Lower leg skin (tissue), 4 donors: ENCODE measurements around the gene PRSS22. TPM values are rescaled to one million over a fixed set of nuclear protein-coding genes. Genes with fewer than 3 reads are reported as not detected.

Experiments
- DNase-seq, 2 donors: peaks; one replicate each; pipeline ENCODE4 v3.0.0-alpha.2; 2019; ENCODE audit warnings: low spot score in 2 of 2
- H3K4me3 ChIP-seq: fragments of 200-600 bp; sonication (generic); 2 replicates; pipeline ENCODE4 v1.5.1; 2017; ENCODE audit warnings: mild to moderate bottlenecking, low read depth; ENCODE audit not compliant: poor library complexity, severe bottlenecking
- POLR2A ChIP-seq, 2 donors: fragments of 450-650 bp; IDR thresholded peaks; one replicate each; pipeline ENCODE4 v1.6.1; 2016 to 2017; ENCODE audit warnings: antibody characterized with exemption in 2 of 2, mild to moderate bottlenecking in 1 of 2, moderate library complexity in 1 of 2
- WGBS, 2 donors: methylation state at CpG; one replicate each; pipeline ENCODE4 v1.1.5; 2018; 5-methylcytosine and 5-hydroxymethylcytosine counted together
- intact Hi-C: fragments of 100-400 bp; cut with DNase I; formaldehyde crosslinking; loops from one replicate; pipeline ENCODE4 v1.15.0; 2023; ENCODE audit warnings: low total_unique reads
- total RNA-seq, 4 donors: library from RNA; depleted of rRNA; stranded (reverse); fragments of >200 nt; gene quantifications; one replicate each; pipeline ENCODE4 v1.1.0, GENCODE V29; 2016
- TF ChIP-seq, protein P1 (sequence below), 3 donors: fragments of 450-650 bp; IDR thresholded peaks; one replicate each; pipeline ENCODE4 v1.5.1; 2016; ENCODE audit warnings: antibody characterized with exemption in 3 of 3, mild to moderate bottlenecking in 3 of 3, moderate library complexity in 2 of 3

The PRSS22 gene
- total RNA-seq, 4 donors from 2014 or later = 2.3 to 6.7 (median 4.6) TPM

DNA sequence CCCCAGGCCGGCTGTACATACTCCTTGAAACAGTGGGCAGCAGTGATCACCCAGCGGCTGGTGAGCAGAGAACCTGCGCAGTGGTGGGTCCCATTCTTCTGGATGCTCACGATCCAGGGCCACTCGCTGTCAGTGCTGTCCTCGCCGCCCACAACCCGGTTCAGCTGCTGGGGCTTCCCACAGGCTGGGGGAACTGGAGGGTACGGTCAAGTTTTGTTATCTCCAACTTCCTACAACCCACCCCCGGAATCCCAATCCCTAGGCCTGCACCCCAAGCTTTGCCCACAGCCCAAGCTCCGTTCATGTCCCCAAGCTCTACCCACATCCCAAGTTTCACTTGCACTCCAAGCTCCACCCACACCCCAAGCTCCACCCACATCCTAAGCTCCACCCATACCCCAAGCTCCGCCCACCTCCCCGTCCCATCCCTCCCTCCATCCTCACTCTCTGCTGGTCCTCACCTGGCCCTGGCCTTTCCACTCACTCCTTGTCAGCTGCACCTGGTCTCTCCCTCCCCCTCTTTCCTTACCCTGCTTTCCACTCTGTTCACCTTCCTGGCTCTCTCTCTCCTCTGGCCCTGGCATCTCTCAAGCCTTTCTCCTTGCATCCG lies 1.8 kb downstream of the PRSS22 start:
- intact Hi-C loops = no loop called here
- 74 to 80% methylated on average over 14 of the region's 14 CpGs for WGBS, 2 donors
- TF ChIP-seq, protein P1, sequence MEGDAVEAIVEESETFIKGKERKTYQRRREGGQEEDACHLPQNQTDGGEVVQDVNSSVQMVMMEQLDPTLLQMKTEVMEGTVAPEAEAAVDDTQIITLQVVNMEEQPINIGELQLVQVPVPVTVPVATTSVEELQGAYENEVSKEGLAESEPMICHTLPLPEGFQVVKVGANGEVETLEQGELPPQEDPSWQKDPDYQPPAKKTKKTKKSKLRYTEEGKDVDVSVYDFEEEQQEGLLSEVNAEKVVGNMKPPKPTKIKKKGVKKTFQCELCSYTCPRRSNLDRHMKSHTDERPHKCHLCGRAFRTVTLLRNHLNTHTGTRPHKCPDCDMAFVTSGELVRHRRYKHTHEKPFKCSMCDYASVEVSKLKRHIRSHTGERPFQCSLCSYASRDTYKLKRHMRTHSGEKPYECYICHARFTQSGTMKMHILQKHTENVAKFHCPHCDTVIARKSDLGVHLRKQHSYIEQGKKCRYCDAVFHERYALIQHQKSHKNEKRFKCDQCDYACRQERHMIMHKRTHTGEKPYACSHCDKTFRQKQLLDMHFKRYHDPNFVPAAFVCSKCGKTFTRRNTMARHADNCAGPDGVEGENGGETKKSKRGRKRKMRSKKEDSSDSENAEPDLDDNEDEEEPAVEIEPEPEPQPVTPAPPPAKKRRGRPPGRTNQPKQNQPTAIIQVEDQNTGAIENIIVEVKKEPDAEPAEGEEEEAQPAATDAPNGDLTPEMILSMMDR (IDR thresholded peaks at IDR 0.05) = no peak
- no peak for TF ChIP-seq POLR2A (IDR thresholded peaks at IDR 0.05)
- DNase-seq = no peak
- H3K4me3 ChIP-seq = no peak overlapping the region

DNA sequence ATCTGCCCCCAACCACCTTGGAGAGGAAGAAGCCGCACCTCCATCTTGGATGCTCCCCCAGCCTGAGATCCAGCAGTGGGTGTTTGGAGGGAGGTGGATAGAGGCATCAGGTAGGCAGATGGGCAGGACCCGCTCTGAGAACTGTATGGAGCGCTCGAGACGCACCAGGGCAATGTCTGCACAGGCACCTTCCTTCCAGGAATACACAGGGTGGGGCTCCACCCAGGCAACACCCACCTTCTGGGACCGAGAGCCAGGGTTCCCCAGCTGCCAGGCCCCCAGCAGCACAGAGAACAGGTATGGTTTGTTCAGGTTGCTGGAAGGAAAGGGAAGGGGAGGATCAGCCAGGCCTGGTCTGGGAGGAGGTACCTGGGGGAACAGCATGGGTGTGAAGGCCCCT lies 2.4 kb downstream of the PRSS22 start:
- 51 to 63% methylated on average over 6 of the region's 6 CpGs for WGBS, 2 donors
- intact Hi-C loops = no loop called here
- no peak overlapping the region for H3K4me3 ChIP-seq
- DNase-seq = no peak
- TF ChIP-seq, protein P1 (IDR thresholded peaks at IDR 0.05) = no peak
- TF ChIP-seq POLR2A (IDR thresholded peaks at IDR 0.05) = no peak

DNA sequence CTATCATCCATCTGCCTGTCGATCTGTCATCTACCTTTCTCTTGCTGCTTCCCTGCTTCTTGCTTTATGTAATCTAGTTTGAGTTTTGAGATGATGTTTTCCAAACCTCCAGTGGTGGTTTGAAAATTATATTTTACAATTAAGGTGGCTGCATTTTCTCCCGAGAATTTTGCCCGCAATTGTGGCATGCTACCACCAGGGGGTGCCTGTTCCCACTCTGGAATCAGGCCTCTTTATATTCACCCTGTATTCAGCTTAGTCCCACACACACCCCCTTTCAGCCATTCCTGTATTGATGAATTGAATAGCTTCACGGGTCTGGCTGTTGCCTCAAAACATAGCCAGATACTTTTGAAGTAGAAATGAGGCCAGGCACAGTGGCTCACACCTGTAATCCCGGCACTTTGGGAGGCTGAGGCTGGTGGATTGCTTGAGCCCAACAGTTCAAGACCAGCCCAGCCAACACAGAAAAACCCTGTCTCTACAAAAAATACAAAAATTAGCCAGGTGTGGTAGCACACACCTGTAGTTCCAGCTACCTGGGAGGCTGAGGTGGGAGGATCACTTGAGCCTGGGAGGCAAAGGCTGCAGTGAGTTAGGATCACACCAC lies 3.2 kb downstream of the PRSS22 start:
- H3K4me3 ChIP-seq = no peak overlapping the region
- intact Hi-C loops = no loop called here
- WGBS, 2 donors = 75 to 79% methylated on average over 5 of the region's 5 CpGs
- TF ChIP-seq, protein P1 (IDR thresholded peaks at IDR 0.05) = no peak
- no peak for TF ChIP-seq POLR2A (IDR thresholded peaks at IDR 0.05)
- DNase-seq = no peak

DNA sequence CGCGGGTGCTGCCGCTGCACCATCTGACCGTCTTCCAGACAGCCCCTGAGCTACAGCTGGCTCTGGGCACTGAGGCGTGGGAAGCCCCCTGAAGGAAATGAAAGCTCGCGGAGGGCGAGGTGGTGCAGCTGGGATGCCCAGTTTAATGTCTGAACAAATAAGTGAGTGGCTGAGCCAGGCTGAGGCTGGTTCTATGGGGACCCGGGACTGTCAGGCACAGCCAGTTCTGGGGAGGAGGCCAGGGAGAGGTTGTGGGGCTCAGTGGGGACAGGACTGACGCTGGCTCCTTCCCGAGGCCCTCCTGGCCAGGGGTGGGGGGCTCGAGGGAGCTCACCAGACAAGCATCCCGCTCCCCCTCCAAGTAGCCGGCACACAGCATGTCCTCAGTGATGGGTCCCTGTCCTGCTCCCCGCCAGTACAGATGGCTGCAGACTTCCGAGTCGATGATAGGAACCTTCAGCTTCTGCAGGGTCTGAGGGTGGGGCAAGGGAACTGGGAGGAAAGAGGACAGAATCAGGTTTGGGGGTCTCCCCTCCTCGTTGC lies 4.4 kb downstream of the PRSS22 start:
- WGBS, 2 donors = 78 to 84% methylated on average over 18 of the region's 18 CpGs
- no peak for DNase-seq
- TF ChIP-seq, protein P1 (IDR thresholded peaks at IDR 0.05) = no peak
- no peak for TF ChIP-seq POLR2A (IDR thresholded peaks at IDR 0.05)
- intact Hi-C loops = no loop called here
- H3K4me3 ChIP-seq = no peak overlapping the region

DNA sequence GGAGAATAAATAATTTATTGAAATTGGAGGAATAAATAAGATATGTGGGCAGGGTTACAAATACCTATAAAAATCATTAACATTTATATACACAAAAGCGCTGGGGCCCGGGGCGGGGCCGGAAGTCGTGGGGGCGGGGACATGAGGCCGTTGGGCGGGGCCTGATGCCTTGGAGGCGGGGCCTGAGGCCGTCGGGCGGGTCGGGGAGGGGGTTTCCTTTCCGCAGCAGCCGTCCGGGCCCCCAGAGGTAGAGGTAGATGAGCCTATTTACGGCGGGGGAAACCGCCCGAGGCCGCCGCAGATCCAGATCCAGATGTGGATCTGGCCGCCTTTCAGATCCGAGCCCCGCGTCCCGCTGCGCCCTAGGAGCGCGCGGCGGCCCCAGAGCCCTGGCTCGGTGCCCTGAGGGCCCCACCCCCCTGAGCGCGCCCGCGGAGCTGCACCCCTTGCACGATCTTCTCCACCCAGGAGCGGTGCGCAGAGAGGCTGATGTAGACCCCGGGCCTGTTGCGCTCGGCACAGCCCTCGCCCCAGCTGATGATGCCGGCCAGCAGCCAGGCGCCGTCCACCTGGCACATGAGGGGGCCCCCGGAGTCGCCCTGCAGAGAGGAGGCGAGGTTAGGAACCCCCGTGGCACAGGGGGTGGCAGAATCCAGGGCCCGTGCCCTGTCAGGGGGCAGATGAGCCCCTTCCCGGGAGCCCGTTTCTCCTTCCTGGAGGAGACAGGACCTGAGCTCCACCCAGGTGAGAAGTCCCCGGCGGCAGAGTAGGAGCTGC lies 5.1 kb downstream of the PRSS22 start:
- intact Hi-C loops = no loop called here
- H3K4me3 ChIP-seq = no peak overlapping the region
- WGBS, 2 donors = 34 to 57% methylated on average over 22 to 47 of the region's 56 CpGs
- DNase-seq = no peak
- no peak for TF ChIP-seq POLR2A (IDR thresholded peaks at IDR 0.05)
- TF ChIP-seq, protein P1 (IDR thresholded peaks at IDR 0.05) = no peak
